HEK293 (cell line): ENCODE measurements around the gene EPHB3.

ENCODE experiments used
- CTCF ChIA-PET: fragments of 350-600 bp; formaldehyde crosslinking; extraction: SDS; loops from one replicate; lab custom pipeline; 2021; ENCODE audit warnings: antibody characterized with exemption; lab: Yijun Ruan, JAX
- POLR2A ChIA-PET: fragments of 300-600 bp; formaldehyde crosslinking; extraction: SDS; loops from one replicate; lab custom pipeline; 2020; ENCODE audit warnings: antibody characterized with exemption, inconsistent platforms; lab: Yijun Ruan, JAX
- H3K27ac ChIP-seq: fragments of 200-500 bp; sonication (Bioruptor generic); 2 replicates; pipeline ENCODE4 v1.5.1; 2014; ENCODE audit warnings: low read depth, low read length, control low read depth, inconsistent platforms; ENCODE audit errors: extremely low read depth
- H3K36me3 ChIP-seq, 2 experiments: fragments of 200-500 bp in 1 of 2; sonication (Bioruptor generic) in 1 of 2; 1 replicate in 1 of 2; 2 replicates in 1 of 2; pipeline ENCODE4 v1.5.1; 2014 to 2017; ENCODE audit warnings: inconsistent platforms in 2 of 2, low read length in 2 of 2; ENCODE audit not compliant: control insufficient read depth in 2 of 2, insufficient read depth in 1 of 2
- H3K4me1 ChIP-seq: fragments of 200-500 bp; sonication (Bioruptor generic); 2 replicates; pipeline ENCODE4 v1.5.1; 2014; ENCODE audit warnings: mild to moderate bottlenecking, low read length, inconsistent platforms; ENCODE audit not compliant: control insufficient read depth, insufficient read depth
- H3K4me3 ChIP-seq: 2 replicates; pipeline ENCODE4 v1.5.1; 2011; ENCODE audit warnings: low read depth, mild to moderate bottlenecking, control low read depth, low read length, moderate library complexity
- H3K9me3 ChIP-seq: fragments of 200-500 bp; sonication (Bioruptor generic); 2 replicates; pipeline ENCODE4 v1.5.1; 2014; ENCODE audit warnings: low read depth, low read length, inconsistent platforms; ENCODE audit not compliant: control insufficient read depth, insufficient read depth
- ATF2 ChIP-seq: fragments of 450-650 bp; formaldehyde crosslinking; IDR thresholded peaks from 2 replicates; pipeline ENCODE4 v1.5.1; 2016; ENCODE audit warnings: missing biosample characterization, missing genetic modification characterization, low read depth
- BCL11B ChIP-seq: fragments of 450-650 bp; formaldehyde crosslinking; IDR thresholded peaks from 2 replicates; pipeline ENCODE4 v1.5.1; 2016; ENCODE audit warnings: low read depth, missing biosample characterization, missing genetic modification characterization
- FEZF1 ChIP-seq: fragments of 450-650 bp; formaldehyde crosslinking; IDR thresholded peaks from 2 replicates; pipeline ENCODE4 v1.5.1; 2016; ENCODE audit warnings: missing biosample characterization, missing genetic modification characterization
- MEIS1 ChIP-seq: sonication (generic); formaldehyde crosslinking; IDR thresholded peaks from 2 replicates; pipeline ENCODE4 v1.8.1; 2022; ENCODE audit warnings: missing genetic modification reagents, mild to moderate bottlenecking, borderline replicate concordance
- OSR2 ChIP-seq: fragments of 450-650 bp; formaldehyde crosslinking; IDR thresholded peaks from 2 replicates; pipeline ENCODE4 v1.5.1; 2016; ENCODE audit warnings: missing biosample characterization, missing genetic modification characterization
- REST ChIP-seq: fragments of 450-650 bp; formaldehyde crosslinking; IDR thresholded peaks from 2 replicates; pipeline ENCODE4 v1.5.1; 2016; ENCODE audit warnings: missing biosample characterization, missing genetic modification characterization
- SP3 ChIP-seq: fragments of 450-650 bp; formaldehyde crosslinking; IDR thresholded peaks from 2 replicates; pipeline ENCODE4 v1.5.1; 2016; ENCODE audit warnings: missing biosample characterization, missing genetic modification characterization
- ZNF19 ChIP-seq: fragments of 450-650 bp; formaldehyde crosslinking; IDR thresholded peaks from 2 replicates; pipeline ENCODE4; 2016; ENCODE audit warnings: missing biosample characterization, missing genetic modification characterization, low read depth
- ZNF211 ChIP-seq: fragments of 450-650 bp; formaldehyde crosslinking; IDR thresholded peaks from 2 replicates; pipeline ENCODE4 v1.5.1; 2016; ENCODE audit warnings: low read depth, missing biosample characterization, missing genetic modification characterization
- ZNF221 ChIP-seq: fragments of 450-650 bp; formaldehyde crosslinking; IDR thresholded peaks from 2 replicates; pipeline ENCODE4 v1.5.1; 2017; ENCODE audit warnings: missing biosample characterization, missing genetic modification characterization, borderline replicate concordance
- ZNF26 ChIP-seq: fragments of 450-650 bp; formaldehyde crosslinking; IDR thresholded peaks from 2 replicates; pipeline ENCODE4 v1.5.1; 2016; ENCODE audit warnings: missing biosample characterization, missing genetic modification characterization
- ZNF404 ChIP-seq: fragments of 450-650 bp; formaldehyde crosslinking; IDR thresholded peaks from 2 replicates; pipeline ENCODE4 v1.5.1; 2017; ENCODE audit warnings: missing biosample characterization, missing genetic modification characterization
- ZNF416 ChIP-seq: fragments of 450-650 bp; formaldehyde crosslinking; IDR thresholded peaks from 2 replicates; pipeline ENCODE4 v1.5.1; 2016; ENCODE audit warnings: missing biosample characterization, missing genetic modification characterization
- ZNF426 ChIP-seq: fragments of 450-650 bp; formaldehyde crosslinking; IDR thresholded peaks from 2 replicates; pipeline ENCODE4 v1.5.1; 2017; ENCODE audit warnings: missing biosample characterization, missing genetic modification characterization, mild to moderate bottlenecking, inconsistent platforms, moderate library complexity
- ZNF501 ChIP-seq: fragments of 450-650 bp; formaldehyde crosslinking; IDR thresholded peaks from 2 replicates; pipeline ENCODE4 v1.5.1; 2016; ENCODE audit warnings: missing biosample characterization, missing genetic modification characterization
- ZNF561 ChIP-seq: fragments of 450-650 bp; IDR thresholded peaks from 2 replicates; pipeline ENCODE4 v1.5.1; 2018; ENCODE audit warnings: missing biosample characterization, missing genetic modification characterization, borderline replicate concordance
- ZNF658 ChIP-seq: fragments of 450-650 bp; formaldehyde crosslinking; IDR thresholded peaks from 2 replicates; pipeline ENCODE4; 2016; ENCODE audit warnings: missing biosample characterization, missing genetic modification characterization
- ZNF660 ChIP-seq: fragments of 450-650 bp; IDR thresholded peaks from 2 replicates; pipeline ENCODE4 v1.5.1; 2018; ENCODE audit warnings: missing biosample characterization, mild to moderate bottlenecking, missing genetic modification characterization
- ZNF76 ChIP-seq: fragments of 450-650 bp; formaldehyde crosslinking; IDR thresholded peaks from 2 replicates; pipeline ENCODE4; 2016; ENCODE audit warnings: low read depth, missing biosample characterization, missing genetic modification characterization, borderline replicate concordance
- ZNF792 ChIP-seq: fragments of 450-650 bp; formaldehyde crosslinking; IDR thresholded peaks from 2 replicates; pipeline ENCODE4 v1.5.1; 2016; ENCODE audit warnings: missing biosample characterization, missing genetic modification characterization
- ZSCAN30 ChIP-seq: fragments of 450-650 bp; IDR thresholded peaks from 2 replicates; pipeline ENCODE4 v1.5.1; 2018; ENCODE audit warnings: missing biosample characterization, mild to moderate bottlenecking, missing genetic modification characterization, moderate library complexity

Gene EPHB3

GRCh38 chr3:184571750-184572377 lies 10.3 kb downstream of the EPHB3 start:
- Histone ChIP-seq H3K4me3 (no peak overlapping the region), H3K27ac (no peak overlapping the region), H3K4me1 (no peaks in the 10 kb centered on the region; the same call in 1 of the 2 replicates), H3K36me3 (peaks cover 0 to 35% of the 10 kb centered on the region in 2 experiments; a peak in 1 of 3 replicates), H3K9me3 (no peaks in the 10 kb centered on the region)
- ChIA-PET POLR2A (no interaction called here), CTCF (interaction anchor here (1.0 to 1.3 kb wide), 2 partner anchors 11 to 153 kb away, joined by 3 to 7 read pairs; partner anchors contain the start of gene EPHB3)
- TF ChIP-seq ZNF792 (tag by site-specific recombination) (no peak), REST (tag by site-specific recombination) (no peak), ZNF19 (tag by site-specific recombination) (no peak), BCL11B (tag by site-specific recombination) (no peak), ZNF404 (tag by site-specific recombination) (no peak), SP3 (tag by site-specific recombination) (no peak), ATF2 (tag by site-specific recombination) (no peak), ZNF26 (tag by site-specific recombination) (no peak), ZNF211 (tag by site-specific recombination) (no peak), ZNF660 (tag by site-specific recombination) (no peak), ZNF416 (no peak), FEZF1 (tag by site-specific recombination) (no peak), ZSCAN30 (tag by site-specific recombination) (no peak), MEIS1 (CRISPR knock-in tag) (no peak), ZNF426 (tag by site-specific recombination) (no peak), ZNF76 (no peak)

GRCh38 chr3:184572633-184573270 lies 11.2 kb downstream of the EPHB3 start:
- Histone ChIP-seq H3K36me3 (peaks cover 0 to 44% of the 10 kb centered on the region in 2 experiments; a peak in 1 of 3 replicates), H3K27ac (no peak overlapping the region), H3K4me3 (no peak overlapping the region), H3K9me3 (no peaks in the 10 kb centered on the region), H3K4me1 (no peaks in the 10 kb centered on the region; the same call in 1 of the 2 replicates)
- TF ChIP-seq OSR2 (tag by site-specific recombination) (no peak), ZNF221 (no peak), ZNF501 (tag by site-specific recombination) (no peak), FEZF1 (tag by site-specific recombination) (no peak), ZNF658 (tag by site-specific recombination) (no peak), ZNF660 (tag by site-specific recombination) (no peak), ZNF561 (tag by site-specific recombination) (no peak)
- ChIA-PET CTCF (interaction anchor here (0.6 to 1.3 kb wide), 3 partner anchors 12 to 154 kb away, joined by 3 to 7 read pairs (median 5); partner anchors contain the start of gene EPHB3), POLR2A (no interaction called here)
